ENCODE results near the gene MBOAT1.

Gene MBOAT1

GRCh38 chr6:20235041-20235440, 22.8 kb upstream of the MBOAT1 start:
- FAIRE-seq (no peak), DNase-seq (ENCODE audit: insufficient read length, low spot score) (no peak)

- DNase-seq (ENCODE audit: insufficient read length, low spot score), result no peak
- FAIRE-seq, result no peak
Observed at GRCh38 chr6:20234136-20234535, 21.9 kb upstream of the MBOAT1 start.

- FAIRE-seq (no peak), DNase-seq (ENCODE audit: insufficient read length, low spot score) (no peak)
Observed at GRCh38 chr6:20233007-20233730, 20.9 kb upstream of the MBOAT1 start.

- FAIRE-seq (no peak), DNase-seq (ENCODE audit: insufficient read length, low spot score) (no peak)
Observed at GRCh38 chr6:20232188-20232587, 19.9 kb upstream of the MBOAT1 start.

GRCh38 chr6:20230401-20231119, 18.3 kb upstream of the MBOAT1 start:
- DNase-seq (ENCODE audit: insufficient read length, low spot score), result no peak
- FAIRE-seq, result no peak

GRCh38 chr6:20229881-20230280, 17.6 kb upstream of the MBOAT1 start:
- no peak for DNase-seq (ENCODE audit: insufficient read length, low spot score)
- no peak for FAIRE-seq

- FAIRE-seq (no peak), DNase-seq (ENCODE audit: insufficient read length, low spot score) (no peak)
Observed at GRCh38 chr6:20227350-20227749, 15.1 kb upstream of the MBOAT1 start.

- DNase-seq (ENCODE audit: insufficient read length, low spot score), result no peak
- no peak for FAIRE-seq
Observed at GRCh38 chr6:20223141-20223540, 10.9 kb upstream of the MBOAT1 start.

- no peak for DNase-seq (ENCODE audit: insufficient read length, low spot score)
- peak; percentile 31 for FAIRE-seq
Observed at GRCh38 chr6:20221421-20221820, 9.2 kb upstream of the MBOAT1 start.

GRCh38 chr6:20220359-20220758, 8.1 kb upstream of the MBOAT1 start:
- FAIRE-seq (no peak), DNase-seq (ENCODE audit: insufficient read length, low spot score) (no peak)

GRCh38 chr6:20217891-20218290, 5.6 kb upstream of the MBOAT1 start:
- FAIRE-seq, result peak; percentile 40
- DNase-seq (ENCODE audit: insufficient read length, low spot score), result no peak

- FAIRE-seq, result no peak
Observed at GRCh38 chr6:20217324-20217855, 5.1 kb upstream of the MBOAT1 start.

GRCh38 chr6:20215310-20215709, 3.0 kb upstream of the MBOAT1 start:
- DNase-seq (ENCODE audit: insufficient read length, low spot score) (no peak), FAIRE-seq (no peak)

More at GRCh38 chr6:20217324-20217855, 5.1 kb upstream of the MBOAT1 start:
- DNase-seq (ENCODE audit: insufficient read length, low spot score), result no peak

- DNase-seq (ENCODE audit: insufficient read length, low spot score) (no peak), FAIRE-seq (peak; percentile 73)
Observed at GRCh38 chr6:20213271-20213798, 1.1 kb upstream of the MBOAT1 start.

- no peak for DNase-seq (ENCODE audit: insufficient read length, low spot score)
- peak; percentile 52 for FAIRE-seq
Observed at GRCh38 chr6:20211941-20212391, 303 bp downstream of the MBOAT1 start.

GRCh38 chr6:20211037-20211940, 980 bp downstream of the MBOAT1 start:
- DNase-seq (ENCODE audit: insufficient read length, low spot score) (no peak), FAIRE-seq (peak; percentile 87)

- FAIRE-seq (peak; percentile 37), DNase-seq (ENCODE audit: insufficient read length, low spot score) (no peak)
Observed at GRCh38 chr6:20210158-20210557, 2.1 kb downstream of the MBOAT1 start.

GRCh38 chr6:20208687-20209378, 3.4 kb downstream of the MBOAT1 start:
- FAIRE-seq (no peak), DNase-seq (ENCODE audit: insufficient read length, low spot score) (no peak)

GRCh38 chr6:20207088-20207418, 5.2 kb downstream of the MBOAT1 start:
- no peak for DNase-seq (ENCODE audit: insufficient read length, low spot score)
- FAIRE-seq, result peak; percentile 73

GRCh38 chr6:20205722-20206161, 6.5 kb downstream of the MBOAT1 start:
- DNase-seq (ENCODE audit: insufficient read length, low spot score) (no peak), FAIRE-seq (no peak)
